Testis (tissue), 3 donors: ENCODE data around the gene SLIT3. TPM values are rescaled to one million over a fixed set of nuclear protein-coding genes. Genes with fewer than 3 reads are reported as not detected.

ENCODE experiments used
- DNase-seq: peaks from one replicate; pipeline ENCODE4 v3.0.0-alpha.2; 2019
- H3K27ac ChIP-seq, 2 donors: fragments of 200-600 bp; sonication (generic); one replicate each; pipeline ENCODE4 v1.5.1; 2019
- H3K27me3 ChIP-seq: fragments of 200-600 bp; sonication (generic); one replicate; pipeline ENCODE4 v1.5.1; 2019
- H3K36me3 ChIP-seq: fragments of 200-600 bp; sonication (generic); one replicate; pipeline ENCODE4 v1.5.1; 2017; ENCODE audit warnings: low read depth; ENCODE audit errors: missing control alignments
- H3K4me1 ChIP-seq: fragments of 200-600 bp; sonication (generic); one replicate; pipeline ENCODE4 v1.5.1; 2019
- H3K4me3 ChIP-seq, 2 donors: fragments of 200-600 bp; sonication (generic); one replicate each; pipeline ENCODE4 v1.5.1; 2017 to 2019
- H3K9me3 ChIP-seq: fragments of 200-600 bp; sonication (generic); one replicate; pipeline ENCODE4 v1.5.1; 2017
- CTCF ChIP-seq, 3 experiments: fragments of 450-650 bp in 2 of 3; fragments of 200-600 bp in 1 of 3; sonication (generic) in 1 of 3; IDR thresholded peaks; one replicate each; pipeline ENCODE4 v1.5.1; 2016 to 2019; ENCODE audit warnings: antibody characterized with exemption in 3 of 3, mild to moderate bottlenecking in 2 of 3, moderate library complexity in 1 of 3
- POLR2A ChIP-seq: fragments of 450-650 bp; IDR thresholded peaks from one replicate; pipeline ENCODE4 v1.6.1; 2017; ENCODE audit warnings: antibody characterized with exemption, mild to moderate bottlenecking, moderate library complexity
- WGBS, 2 donors: methylation state at CpG; one replicate each; pipeline ENCODE4 v1.1.5; 2018; 5-methylcytosine and 5-hydroxymethylcytosine counted together
- intact Hi-C: fragments of 100-400 bp; cut with DNase I; formaldehyde crosslinking; loops from one replicate; pipeline ENCODE4 v1.15.1; 2023; ENCODE audit warnings: low total_unique reads
- polyA plus RNA-seq: library from polyadenylated mRNA; stranded (reverse); fragments of 350-450 nt; fragmentation: Illumina TruSeq; extraction: RNeasy Lipid Tissue Mini Kit (QIAGEN cat#74804); gene quantifications from one replicate; pipeline ENCODE4 v1.2.3, GENCODE V29; 2014; ENCODE audit warnings: low read depth, low replicate concordance; ENCODE audit not compliant: insufficient read depth
- total RNA-seq, 2 donors: library from RNA; depleted of rRNA; stranded (reverse); fragments of >200 nt; gene quantifications; one replicate each; pipeline ENCODE4 v1.2.3, GENCODE V29; 2016

SLIT3 gene
- total and polyA plus RNA-seq, 3 donors from 2014 or later: 4.8 to 23.2 (median 7.8) TPM

- Histone ChIP-seq H3K9me3 (no peaks in the 10 kb centered on the region), H3K27me3 (no peaks in the 10 kb centered on the region), H3K4me3 (no peak overlapping the region), H3K27ac (no peak overlapping the region), H3K36me3 (no peaks in the 10 kb centered on the region), H3K4me1 (peaks cover 2% of the 10 kb centered on the region)
- intact Hi-C loops: no loop called here
- DNase-seq: no peak
- 90 to 94% methylated on average over 6 of the region's 6 CpGs for WGBS, 2 donors
- TF ChIP-seq CTCF (IDR thresholded peaks at IDR 0.05) (no peak), POLR2A (no peak)
These were observed 468.6 kb downstream of the SLIT3 start for GRCh38 chr5:168832308-168832707.

GRCh38 chr5:168831383-168831782, 469.6 kb downstream of the SLIT3 start:
- Histone ChIP-seq H3K27me3 (no peaks in the 10 kb centered on the region), H3K9me3 (no peaks in the 10 kb centered on the region), H3K4me1 (peaks cover 2% of the 10 kb centered on the region), H3K27ac (no peak overlapping the region), H3K36me3 (no peaks in the 10 kb centered on the region), H3K4me3 (no peak overlapping the region)
- TF ChIP-seq CTCF (IDR thresholded peaks at IDR 0.05) (no peak), POLR2A (no peak)
- intact Hi-C loops: no loop called here
- DNase-seq: no peak
- WGBS, 2 donors: 83 to 84% methylated on average over 7 of the region's 7 CpGs

GRCh38 chr5:168830833-168831232, 470.1 kb downstream of the SLIT3 start:
- Histone ChIP-seq H3K4me3 (no peak overlapping the region), H3K4me1 (peaks cover 2% of the 10 kb centered on the region), H3K27ac (no peak overlapping the region), H3K9me3 (no peaks in the 10 kb centered on the region), H3K27me3 (no peaks in the 10 kb centered on the region), H3K36me3 (no peaks in the 10 kb centered on the region)
- 67 to 78% methylated on average over 2 to 3 of the region's 3 CpGs for WGBS, 2 donors
- DNase-seq: no peak
- intact Hi-C loops: no loop called here
- TF ChIP-seq POLR2A (no peak), CTCF (IDR thresholded peaks at IDR 0.05) (no peak)

GRCh38 chr5:168829922-168830417, 471.0 kb downstream of the SLIT3 start:
- no peak for TF ChIP-seq CTCF (IDR thresholded peaks at IDR 0.05)
- no peak for TF ChIP-seq POLR2A
- Histone ChIP-seq H3K9me3 (no peaks in the 10 kb centered on the region), H3K27ac (no peak overlapping the region), H3K36me3 (no peaks in the 10 kb centered on the region), H3K4me3 (no peak overlapping the region), H3K4me1 (peaks cover 2% of the 10 kb centered on the region), H3K27me3 (no peaks in the 10 kb centered on the region)
- no peak for DNase-seq
- intact Hi-C loops: no loop called here
- 86 to 95% methylated on average over 4 of the region's 4 CpGs for WGBS, 2 donors

- Histone ChIP-seq H3K9me3 (no peaks in the 10 kb centered on the region), H3K4me3 (no peak overlapping the region), H3K4me1 (peaks cover 2% of the 10 kb centered on the region), H3K27ac (no peak overlapping the region), H3K36me3 (no peaks in the 10 kb centered on the region), H3K27me3 (no peaks in the 10 kb centered on the region)
- no peak for DNase-seq
- TF ChIP-seq POLR2A (no peak), CTCF (IDR thresholded peaks at IDR 0.05) (no peak)
- 82 to 88% methylated on average over 5 of the region's 5 CpGs for WGBS, 2 donors
- intact Hi-C loops: no loop called here
These were observed 471.9 kb downstream of the SLIT3 start for GRCh38 chr5:168829044-168829443.
